Renal cortex interstitium (tissue), 11 donors: Measurements from ENCODE around the gene SPECC1L. TPM values are rescaled to one million over a fixed set of nuclear protein-coding genes. Genes with fewer than 3 reads are reported as not detected.

Experiments used
- DNase-seq, 11 donors: peaks; one replicate each; pipeline ENCODE4 v3.0.0-alpha.2; 2013; ENCODE audit warnings: low read depth in 9 of 11, low spot score in 4 of 11; ENCODE audit errors: extremely low read depth in 1 of 11
- polyA plus RNA-seq, 3 donors: library from polyadenylated mRNA; unstranded; fragments of 120-200 nt; gene quantifications; one replicate each; pipeline ENCODE4 v1.2.1, GENCODE V29; 2013; ENCODE audit not compliant: insufficient read length in 3 of 3

Gene SPECC1L
- polyA plus RNA-seq, 3 donors: 44.5 to 53.2 (median 51.3) TPM

GRCh38 chr22:24441406-24442351, 171.0 kb downstream of the SPECC1L start:
- DNase-seq: no peak

- DNase-seq: no peak
These were observed 171.7 kb downstream of the SPECC1L start for GRCh38 chr22:24442352-24442744.

GRCh38 chr22:24443668-24444067, 173.0 kb downstream of the SPECC1L start:
- DNase-seq: no peak

GRCh38 chr22:24444251-24444650, 173.6 kb downstream of the SPECC1L start:
- no peak for DNase-seq

GRCh38 chr22:24444729-24445466, 174.3 kb downstream of the SPECC1L start:
- DNase-seq: peak in 5 of 11 donors; percentile 41 to 71 (median 68)

GRCh38 chr22:24445481-24446259, 175.0 kb downstream of the SPECC1L start:
- no peak for DNase-seq

- no peak for DNase-seq
These were observed 175.6 kb downstream of the SPECC1L start for GRCh38 chr22:24446260-24446611.

GRCh38 chr22:24450610-24451009, 180.0 kb downstream of the SPECC1L start:
- no peak for DNase-seq

GRCh38 chr22:24451162-24451561, 180.5 kb downstream of the SPECC1L start:
- no peak for DNase-seq

- no peak for DNase-seq
These were observed 183.2 kb downstream of the SPECC1L start for GRCh38 chr22:24453853-24454252.

GRCh38 chr22:24455039-24455438, 184.4 kb downstream of the SPECC1L start:
- no peak for DNase-seq

- no peak for DNase-seq
These were observed 185.3 kb downstream of the SPECC1L start for GRCh38 chr22:24455751-24456426.

- no peak for DNase-seq
These were observed 187.3 kb downstream of the SPECC1L start for GRCh38 chr22:24457894-24458420.

GRCh38 chr22:24459911-24460310, 189.3 kb downstream of the SPECC1L start:
- no peak for DNase-seq

GRCh38 chr22:24460418-24461089, 189.9 kb downstream of the SPECC1L start:
- DNase-seq: no peak

- DNase-seq: no peak
These were observed 192.6 kb downstream of the SPECC1L start for GRCh38 chr22:24463071-24463760.

- DNase-seq: no peak
These were observed 194.9 kb downstream of the SPECC1L start for GRCh38 chr22:24465566-24465965.

- no peak for DNase-seq
These were observed 195.3 kb downstream of the SPECC1L start for GRCh38 chr22:24465975-24466374.
